IMR-90 (cell line): ENCODE measurements around the gene EPAS1. TPM values are rescaled to one million over a fixed set of nuclear protein-coding genes. Genes with fewer than 3 reads are reported as not detected.

Experiments
- ATAC-seq: fragments of 200-7000 bp; cut with Tn5 transposase; 2 replicates; pipeline ENCODE4 v1.9.1; 2020; ENCODE audit warnings: low read depth, mild to moderate bottlenecking, moderate library complexity
- BruUV-seq: library from RNA; stranded (reverse); fragments of 400-500 nt; replicated peaks from 2 replicates; lab custom pipeline; 2021; lab: Mats Ljungman, UMichigan
- CTCF ChIA-PET: fragments of 300-600 bp; formaldehyde crosslinking; extraction: SDS; loops from one replicate; lab custom pipeline; 2021; ENCODE audit warnings: antibody characterized with exemption; lab: Yijun Ruan, JAX
- POLR2A ChIA-PET: fragments of 300-600 bp; sonication (Branson Sonifier 250); formaldehyde crosslinking; loops from one replicate; lab custom pipeline; 2022; ENCODE audit warnings: antibody characterized with exemption; ENCODE audit not compliant: unreplicated experiment; lab: Charles Lee
- DNase-seq: peaks from one replicate; pipeline ENCODE4 v3.0.0; 2013
- H2AFZ ChIP-seq: replicated peaks from 2 replicates; pipeline ENCODE3; 2013; ENCODE audit warnings: low read length, mild to moderate bottlenecking; ENCODE audit not compliant: poor library complexity
- H2AK5ac ChIP-seq: 2 replicates; pipeline ENCODE4 v1.6.1; 2013; ENCODE audit warnings: low read depth, low read length, inconsistent platforms
- H2AK9ac ChIP-seq: replicated peaks from 2 replicates; pipeline ENCODE3; 2013; ENCODE audit warnings: mild to moderate bottlenecking, low read depth, low read length, moderate library complexity; ENCODE audit not compliant: poor library complexity
- H2BK120ac ChIP-seq: 2 replicates; pipeline ENCODE4 v1.6.1; 2013; ENCODE audit warnings: low read depth, low read length, inconsistent platforms
- H2BK15ac ChIP-seq: 3 replicates; pipeline ENCODE4 v1.6.1; 2013; ENCODE audit warnings: low read depth, low read length, inconsistent platforms
- H2BK20ac ChIP-seq: 2 replicates; pipeline ENCODE4 v1.6.1; 2013; ENCODE audit warnings: low read depth, mild to moderate bottlenecking, inconsistent platforms, low read length, moderate library complexity
- H2BK5ac ChIP-seq: 2 replicates; pipeline ENCODE4 v1.6.1; 2013; ENCODE audit warnings: mild to moderate bottlenecking, low read depth, low read length, inconsistent platforms; ENCODE audit not compliant: poor library complexity, severe bottlenecking
- H3K14ac ChIP-seq: replicated peaks from 2 replicates; pipeline ENCODE4 v1.6.1; 2013; ENCODE audit warnings: low read depth, low read length, inconsistent platforms
- H3K18ac ChIP-seq: 2 replicates; pipeline ENCODE4 v1.6.1; 2013; ENCODE audit warnings: low read depth, low read length, control low read depth
- H3K23ac ChIP-seq: 2 replicates; pipeline ENCODE4 v1.6.1; 2013; ENCODE audit warnings: low read depth, low read length, inconsistent platforms
- H3K27ac ChIP-seq: 2 replicates; pipeline ENCODE4 v1.5.1; 2013; ENCODE audit warnings: mild to moderate bottlenecking, control low read depth, low read length; ENCODE audit not compliant: insufficient read depth
- H3K27me3 ChIP-seq: 2 replicates; pipeline ENCODE4 v1.6.1; 2013; ENCODE audit warnings: low read length; ENCODE audit not compliant: control insufficient read depth, insufficient read depth
- H3K36me3 ChIP-seq: 2 replicates; pipeline ENCODE4 v1.6.1; 2013; ENCODE audit warnings: low read length, mixed read lengths; ENCODE audit not compliant: control insufficient read depth, insufficient read depth
- H3K4ac ChIP-seq: 2 replicates; pipeline ENCODE4 v1.6.1; 2013; ENCODE audit warnings: low read depth, low read length, inconsistent platforms
- H3K4me1 ChIP-seq: 2 replicates; pipeline ENCODE4 v1.6.1; 2013; ENCODE audit warnings: low read length, mixed read lengths; ENCODE audit not compliant: control insufficient read depth, insufficient read depth
- H3K4me2 ChIP-seq: 2 replicates; pipeline ENCODE4 v1.6.1; 2013; ENCODE audit warnings: low read depth, mild to moderate bottlenecking, control low read depth, low read length, moderate library complexity
- H3K4me3 ChIP-seq: 2 replicates; pipeline ENCODE4 v1.5.1; 2013; ENCODE audit warnings: low read depth, mild to moderate bottlenecking, control low read depth, low read length, moderate library complexity; ENCODE audit not compliant: insufficient read depth
- H3K56ac ChIP-seq: 2 replicates; pipeline ENCODE4 v1.6.1; 2013; ENCODE audit warnings: low read length, inconsistent platforms; ENCODE audit not compliant: insufficient read depth; ENCODE audit errors: extremely low read depth
- H3K79me1 ChIP-seq, 2 experiments: 2 replicates each; pipeline ENCODE4 v1.6.1; 2013; ENCODE audit warnings: low read length in 2 of 2, inconsistent platforms in 1 of 2, low read depth in 1 of 2
- H3K9ac ChIP-seq: 2 replicates; pipeline ENCODE4 v1.6.1; 2013; ENCODE audit warnings: low read depth, low read length, control low read depth
- H3K9me1 ChIP-seq: 2 replicates; pipeline ENCODE4 v1.6.1; 2013; ENCODE audit warnings: low read length, inconsistent platforms; ENCODE audit not compliant: insufficient read depth
- H3K9me3 ChIP-seq: 2 replicates; pipeline ENCODE4 v1.6.1; 2013; ENCODE audit warnings: low read length; ENCODE audit not compliant: control insufficient read depth, insufficient read depth
- H4K20me1 ChIP-seq: 2 replicates; pipeline ENCODE4 v1.6.1; 2013; ENCODE audit warnings: low read length, inconsistent platforms; ENCODE audit not compliant: insufficient read depth
- H4K5ac ChIP-seq: 2 replicates; pipeline ENCODE4 v1.6.1; 2013; ENCODE audit warnings: mild to moderate bottlenecking, low read depth, low read length, control low read depth
- H4K8ac ChIP-seq, 2 experiments: 2 replicates each; pipeline ENCODE4 v1.6.1; 2013; ENCODE audit warnings: low read depth in 2 of 2, low read length in 2 of 2, control low read depth in 1 of 2, inconsistent platforms in 1 of 2
- H4K91ac ChIP-seq: 2 replicates; pipeline ENCODE4 v1.6.1; 2013; ENCODE audit warnings: low read depth, low read length, inconsistent platforms; ENCODE audit not compliant: insufficient read depth
- FOS ChIP-seq: fragments of 150-350 bp; IDR thresholded peaks from 2 replicates; pipeline ENCODE4 v1.6.1; 2016; ENCODE audit warnings: low read depth, low read length
- MAFK ChIP-seq: IDR thresholded peaks from 2 replicates; pipeline ENCODE4 v1.6.1; 2012; ENCODE audit warnings: low read depth, low read length, improper control_type of control experiment
- NFE2L2 ChIP-seq: fragments of 150-350 bp; IDR thresholded peaks from 2 replicates; pipeline ENCODE4 v1.6.1; 2016; ENCODE audit warnings: low read depth, mild to moderate bottlenecking, low read length
- RAD21 ChIP-seq: IDR thresholded peaks from 2 replicates; pipeline ENCODE4 v1.6.1; 2012; ENCODE audit warnings: low read length, improper control_type of control experiment
- RCOR1 ChIP-seq: IDR thresholded peaks from 2 replicates; pipeline ENCODE4 v1.6.1; 2012; ENCODE audit warnings: mild to moderate bottlenecking, low read length, improper control_type of control experiment; ENCODE audit not compliant: insufficient replicate concordance
- SMC3 ChIP-seq: fragments of 150-350 bp; IDR thresholded peaks from 2 replicates; pipeline ENCODE4 v1.6.1; 2016; ENCODE audit warnings: low read depth, mild to moderate bottlenecking, antibody characterized with exemption, low read length, moderate library complexity
- WGBS, 2 experiments: methylation state at CpG; one replicate each; pipeline versions ENCODE4 v1.1.5 to v1.1.7; 2013; ENCODE audit warnings: missing lambda C conversion rate in 2 of 2; ENCODE audit not compliant: insufficient read length in 1 of 2; ENCODE audit errors: extremely low coverage in 2 of 2; 5-methylcytosine and 5-hydroxymethylcytosine counted together
- dilution Hi-C: fragments of 300-500 bp; cut with HindIII; formaldehyde crosslinking; loops from one replicate; pipeline ENCODE4 v1.14.3; 2018; ENCODE audit warnings: low sequenced_read_pairs; ENCODE audit not compliant: unreplicated experiment
- in situ Hi-C: fragments of 300-500 bp; cut with MboI; formaldehyde crosslinking; loops from 3 replicates; pipeline ENCODE4 v1.14.3; 2019; ENCODE audit warnings: low sequenced_read_pairs, inconsistent platforms, mixed read lengths
- intact Hi-C: fragments of 100-400 bp; cut with micrococcal nuclease; formaldehyde crosslinking; loops from 2 replicates; pipeline ENCODE4 v1.10.0; 2022
- polyA plus RNA-seq, 3 experiments: library from polyadenylated mRNA; depleted of rRNA; stranded (reverse); fragments of >200 nt; gene quantifications; 2 replicates each; pipeline ENCODE4 v1.2.3, GENCODE V29; 2012; ENCODE audit warnings: low replicate concordance in 1 of 3
- total RNA-seq: library from RNA; depleted of rRNA; stranded (reverse); fragments of >200 nt; gene quantifications from 2 replicates; pipeline ENCODE4 v1.2.3, GENCODE V29; 2012
- TF ChIP-seq, protein P1 (sequence below): fragments of 150-350 bp; IDR thresholded peaks from 2 replicates; pipeline ENCODE4 v1.6.1; 2017; ENCODE audit warnings: mild to moderate bottlenecking, antibody characterized with exemption, low read length, low read depth

The EPAS1 gene
- total and polyA plus RNA-seq, 2 of the 4 experiments (the other 2 are of a cell fraction), result 40.7 to 120 TPM

DNA sequence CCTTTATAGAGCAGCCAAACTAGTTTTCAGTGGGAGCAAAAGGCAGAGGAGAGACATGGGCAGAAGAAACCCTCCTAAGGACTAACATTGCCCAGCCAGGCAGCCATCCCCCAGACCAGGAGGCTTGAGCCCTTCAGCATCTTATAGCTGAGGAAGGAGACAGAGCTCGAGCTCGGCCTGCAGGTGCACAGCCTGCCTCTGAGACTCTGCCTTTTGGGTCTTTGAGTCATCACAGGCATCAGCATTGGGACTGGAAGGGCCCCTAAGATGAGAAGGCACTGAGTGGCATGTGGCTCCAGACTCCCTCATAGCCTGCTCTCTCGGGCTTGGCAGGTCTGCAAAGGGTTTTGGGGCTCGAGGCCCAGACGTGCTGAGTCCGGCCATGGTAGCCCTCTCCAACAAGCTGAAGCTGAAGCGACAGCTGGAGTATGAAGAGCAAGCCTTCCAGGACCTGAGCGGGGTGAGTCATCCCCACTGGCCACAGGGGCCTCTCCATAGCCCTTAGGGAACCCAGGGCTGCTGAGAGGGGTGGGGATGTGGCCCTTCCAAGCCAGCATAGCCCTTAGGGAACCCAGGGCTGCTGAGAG is 84.1 kb downstream of the EPAS1 start:
- Histone ChIP-seq H4K5ac (no peak overlapping the region; the same call in 1 of the 2 replicates), H4K20me1 (no peaks in the 10 kb centered on the region; the same call in 1 of the 2 replicates), H3K18ac (no peak overlapping the region; the same call in 1 of the 2 replicates), H2BK120ac (no peak overlapping the region), H3K36me3 (peaks cover 89% of the 10 kb centered on the region), H2BK5ac (no peak overlapping the region), H3K14ac (no peak overlapping the region; the same call in 1 of the 2 replicates), H3K9ac (no peak overlapping the region), H3K9me1 (peaks cover 14% of the 10 kb centered on the region), H2AK5ac (no peak overlapping the region), H2AFZ (no peak overlapping the region), H2BK20ac (no peak overlapping the region), H3K4me1 (peaks cover 25% of the 10 kb centered on the region), H2AK9ac (no peak overlapping the region), H3K79me1 (peaks cover under 1 to 26% of the 10 kb centered on the region in 2 experiments; a peak in 3 of 4 replicates), H3K27ac (no peak overlapping the region; the same call in 1 of the 2 replicates), H3K27me3 (no peaks in the 10 kb centered on the region), H3K4ac (no peak overlapping the region), H4K8ac (no peak overlapping the region), H3K4me3 (no peak overlapping the region), H3K56ac (no peak overlapping the region), H2BK15ac (no peak overlapping the region), H3K23ac (no peak overlapping the region), H4K91ac (no peak overlapping the region), H3K4me2 (no peak overlapping the region), H3K9me3 (no peaks in the 10 kb centered on the region)
- ATAC-seq (peak; percentile 38), DNase-seq (peak; percentile 30)
- intact Hi-C loops, result no loop called here
- dilution Hi-C loops, result no loop called here
- ChIA-PET POLR2A (no interaction called here), CTCF (no interaction called here)
- TF ChIP-seq MAFK (no peak), RCOR1 (no peak), NFE2L2 (no peak), FOS (no peak), RAD21 (no peak), SMC3 (no peak)
- TF ChIP-seq, protein P1, sequence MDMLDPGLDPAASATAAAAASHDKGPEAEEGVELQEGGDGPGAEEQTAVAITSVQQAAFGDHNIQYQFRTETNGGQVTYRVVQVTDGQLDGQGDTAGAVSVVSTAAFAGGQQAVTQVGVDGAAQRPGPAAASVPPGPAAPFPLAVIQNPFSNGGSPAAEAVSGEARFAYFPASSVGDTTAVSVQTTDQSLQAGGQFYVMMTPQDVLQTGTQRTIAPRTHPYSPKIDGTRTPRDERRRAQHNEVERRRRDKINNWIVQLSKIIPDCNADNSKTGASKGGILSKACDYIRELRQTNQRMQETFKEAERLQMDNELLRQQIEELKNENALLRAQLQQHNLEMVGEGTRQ, result no peak
- in situ Hi-C loops, result no loop called here
- WGBS, 2 experiments, result 96% methylated on average over 4 of the region's 8 CpGs; no CpG with 5 or more reads in 1 of the 2 experiments
- no TSS peak for BruUV-seq
